NCI-H2227 (cell line): ENCODE data around the gene PHC1.
"Not testable (repeated sequence)": the region's sequence is repeated elsewhere in the genome, so short reads cannot be mapped to it uniquely, and the experiment has no call there.

Experiments
- DNase-seq: peaks from one replicate; lab custom pipeline; 2025; ENCODE audit not compliant: unreplicated experiment; lab: John Stamatoyannopoulos, UW

Gene PHC1

DNA sequence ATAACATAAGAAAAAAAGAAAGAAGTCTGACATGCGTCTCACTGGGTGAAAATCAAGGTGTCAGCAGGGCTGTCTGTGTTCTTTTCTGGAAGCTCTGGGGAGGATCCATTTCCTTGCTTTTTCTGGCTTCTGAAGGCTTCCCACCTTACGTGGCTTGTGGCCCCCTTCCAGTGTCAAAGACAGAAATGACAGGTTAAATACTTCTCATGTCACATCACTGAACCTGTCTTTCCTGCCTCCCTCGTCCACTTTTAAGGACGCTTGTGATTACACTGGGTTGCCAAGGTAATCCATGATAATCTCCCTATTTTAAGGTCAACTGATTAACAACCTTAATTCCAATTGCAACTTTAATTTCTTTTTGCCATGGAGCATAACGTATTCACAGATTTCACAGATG is 4.6 kb upstream of the PHC1 start:
- DNase-seq, result no peak

DNA sequence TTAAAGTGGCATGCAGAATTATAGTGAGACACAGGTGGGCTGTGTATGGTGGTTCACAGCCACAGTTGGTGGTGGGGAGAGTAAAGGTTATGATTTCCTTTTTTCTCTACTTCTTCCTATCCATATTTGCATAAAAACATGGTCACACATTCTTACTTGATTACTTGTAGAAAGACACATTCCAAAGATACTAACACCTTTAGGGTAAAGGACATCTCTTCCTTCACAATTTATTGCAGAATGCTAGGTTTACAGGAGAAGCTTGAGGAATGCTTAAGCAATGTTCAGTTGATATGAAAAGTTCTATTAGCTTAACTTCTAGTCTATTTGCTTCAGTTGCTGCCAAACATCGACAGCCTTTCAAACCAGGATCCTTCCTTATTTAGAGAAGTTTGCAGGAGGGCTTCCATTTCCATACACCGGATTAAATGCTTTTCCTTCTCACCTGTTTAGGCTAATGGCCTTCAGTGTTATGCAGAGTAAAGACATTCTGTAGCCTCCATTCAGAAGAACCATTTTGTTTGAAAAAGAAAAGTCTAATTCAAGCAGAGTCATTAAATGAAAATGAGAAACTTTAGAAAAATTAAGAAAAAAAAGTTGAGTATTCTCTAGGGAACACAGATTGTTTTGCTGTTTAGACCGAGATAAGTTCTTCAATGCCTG is 2.6 kb upstream of the PHC1 start:
- DNase-seq, result no peak

DNA sequence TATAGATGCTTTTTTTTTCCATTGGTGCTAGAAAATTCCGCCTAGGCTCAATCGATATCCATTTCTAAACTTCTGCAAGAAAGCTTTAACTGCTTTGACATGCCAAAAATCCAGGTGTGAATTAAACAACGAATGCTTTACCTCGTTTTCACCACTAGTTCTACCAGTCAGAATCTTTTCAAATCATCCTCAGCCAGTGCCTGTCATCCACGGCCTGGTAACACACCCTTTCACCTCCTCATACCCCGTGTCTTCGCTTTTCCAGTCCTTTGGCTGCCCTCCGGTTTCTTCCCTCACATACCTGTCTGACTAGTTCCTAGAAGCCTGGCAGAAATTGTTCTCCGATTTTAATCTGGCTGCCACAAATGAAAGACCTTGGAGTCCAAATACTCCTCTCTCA is 1.4 kb upstream of the PHC1 start:
- peak; percentile 22 for DNase-seq

DNA sequence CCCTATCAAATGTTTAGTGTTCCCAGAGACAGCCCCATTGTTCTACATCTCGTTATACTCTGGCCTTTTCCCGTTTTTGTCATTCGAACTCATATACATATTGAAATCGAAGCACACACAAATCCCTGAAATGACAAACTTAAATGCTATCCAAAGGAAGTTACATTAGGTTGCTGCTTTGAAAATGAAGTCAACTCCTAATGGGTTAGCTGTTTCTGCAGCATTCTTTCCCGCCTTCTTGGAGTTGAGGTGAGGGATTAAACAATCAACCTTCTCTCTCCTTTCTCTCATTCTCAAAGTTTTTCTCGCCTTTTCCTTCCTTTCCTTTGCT is 642 bp upstream of the PHC1 start:
- DNase-seq, result peak; percentile 25

DNA sequence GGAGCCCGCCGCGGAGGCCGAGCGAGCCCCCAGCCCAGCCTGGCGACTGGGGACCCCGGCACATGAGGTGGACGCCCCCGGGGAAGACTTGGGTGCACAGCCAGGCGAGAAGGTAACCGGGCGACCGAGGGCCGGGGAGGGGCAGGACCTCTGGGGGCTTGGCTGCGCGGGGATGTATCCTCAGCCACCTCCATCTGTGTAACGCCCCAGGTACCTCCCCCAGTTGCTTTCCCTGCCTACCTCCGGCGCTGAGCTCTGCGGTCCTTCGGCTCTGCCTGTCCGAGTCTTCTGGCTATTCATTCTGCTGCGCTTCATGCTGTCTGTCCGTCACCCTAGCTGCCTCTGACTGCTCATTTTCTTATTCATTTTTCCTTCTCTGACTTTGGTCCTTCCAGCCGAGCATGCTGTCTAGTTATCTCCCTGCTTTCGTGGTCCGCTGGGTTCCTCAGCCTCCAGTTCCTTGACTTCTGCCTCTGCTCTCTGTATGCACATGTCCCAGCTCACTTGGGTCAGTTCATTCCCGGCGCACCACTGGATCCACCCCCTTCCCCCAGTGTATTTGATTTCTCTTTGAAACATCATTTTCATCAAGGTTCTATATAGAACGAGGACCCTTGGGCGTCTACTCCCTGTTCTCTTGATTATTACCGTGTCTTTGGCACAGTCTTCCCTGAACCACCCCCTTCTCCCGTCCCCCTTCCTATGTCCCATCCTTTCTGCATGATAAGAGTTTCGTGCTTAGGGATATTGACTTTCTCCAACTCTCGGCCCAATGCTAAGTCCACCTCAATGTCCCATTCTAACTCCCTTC is 612 bp downstream of the PHC1 start:
- DNase-seq, result peak; percentile 62

DNA sequence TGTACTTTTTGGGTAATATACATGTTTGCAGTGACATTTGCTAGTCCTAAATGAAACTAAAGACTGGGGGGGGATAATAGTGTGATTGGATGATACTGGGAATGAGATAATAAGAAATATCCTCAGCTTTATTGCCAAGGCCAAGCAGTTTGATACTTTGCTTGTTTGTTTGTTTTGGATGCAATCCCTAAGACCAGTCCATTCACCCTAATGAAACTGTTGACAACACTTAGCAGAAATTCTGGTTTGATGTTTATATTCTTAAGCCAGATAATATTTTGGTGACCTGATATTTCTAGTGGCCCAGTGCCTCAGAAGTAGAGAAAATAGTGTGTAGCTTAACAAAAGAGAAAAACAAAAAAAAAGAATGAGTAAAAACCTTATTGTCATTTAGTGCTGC is 1.8 kb downstream of the PHC1 start:
- no peak for DNase-seq

DNA sequence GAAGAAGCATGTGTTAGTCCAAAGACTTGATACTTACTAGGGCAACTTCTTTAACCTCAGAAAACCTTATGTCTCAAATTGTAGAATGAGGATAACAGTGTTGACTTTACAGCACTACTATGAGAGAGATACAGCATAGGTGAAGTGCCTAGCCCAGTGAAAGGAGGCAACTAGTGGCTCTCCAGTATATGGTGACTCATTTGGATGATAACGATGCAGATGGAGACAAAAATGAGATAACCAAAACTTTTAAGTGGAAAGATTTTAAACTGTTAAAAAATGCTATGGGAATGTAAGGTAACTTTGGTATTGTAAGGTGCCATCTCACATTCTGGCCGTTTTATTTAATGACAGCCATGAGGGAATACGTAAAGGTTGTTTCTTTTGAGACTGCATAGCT is 2.7 kb downstream of the PHC1 start:
- DNase-seq, result no peak

DNA sequence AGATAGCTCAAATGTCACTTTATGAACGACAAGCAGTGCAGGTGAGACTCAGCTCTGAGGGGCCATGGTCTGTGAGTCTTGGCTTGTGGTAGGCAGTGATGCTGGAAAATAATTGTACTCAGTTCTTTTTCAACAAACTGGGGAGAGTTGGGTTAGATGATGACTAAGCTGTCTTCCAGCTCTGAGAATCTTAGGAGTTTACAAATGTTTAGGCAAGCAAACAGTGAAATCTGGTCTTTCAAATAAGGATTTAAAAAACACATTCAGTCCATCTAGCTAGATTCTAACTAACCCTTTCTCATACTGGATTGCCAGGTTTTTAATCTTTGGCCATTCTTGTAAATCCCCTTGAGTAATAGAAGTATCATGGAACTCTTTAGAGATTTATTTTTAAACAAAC is 3.4 kb downstream of the PHC1 start:
- DNase-seq, result no peak

DNA sequence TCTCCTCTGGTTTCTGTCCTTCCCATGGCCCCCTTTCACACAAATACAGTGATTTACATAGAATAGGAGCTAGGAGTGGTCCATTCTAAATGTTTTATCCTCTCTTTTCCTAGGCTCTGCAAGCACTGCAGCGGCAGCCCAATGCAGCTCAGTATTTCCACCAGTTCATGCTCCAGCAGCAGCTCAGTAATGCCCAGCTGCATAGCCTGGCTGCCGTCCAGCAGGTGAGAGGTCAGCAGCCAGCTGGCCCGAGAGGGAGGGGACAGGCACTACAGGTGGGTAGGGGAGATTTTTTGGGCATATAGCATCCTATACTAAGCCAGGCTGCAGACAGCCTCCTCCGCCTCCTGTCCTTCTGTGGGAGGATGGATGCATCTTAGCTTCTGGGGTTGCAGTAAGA is 5.3 kb downstream of the PHC1 start:
- not testable (repeated sequence) for DNase-seq

DNA sequence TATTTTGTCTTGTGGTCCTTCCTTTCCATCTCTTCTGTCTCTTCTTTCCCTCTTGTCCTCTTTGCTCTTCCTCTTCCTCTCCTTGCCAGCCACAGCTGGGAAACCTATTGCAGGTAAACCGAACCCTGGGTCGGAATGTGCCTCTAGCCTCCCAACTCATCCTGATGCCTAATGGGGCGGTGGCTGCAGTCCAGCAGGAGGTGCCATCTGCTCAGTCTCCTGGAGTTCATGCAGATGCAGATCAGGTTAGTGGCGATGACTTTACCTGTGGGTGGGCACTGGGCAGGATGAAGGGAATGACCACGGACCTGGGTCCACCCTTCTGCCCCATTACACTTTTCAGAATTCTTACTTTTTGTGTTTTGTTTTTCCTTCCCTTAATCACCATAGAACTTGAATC is 8.2 kb downstream of the PHC1 start:
- no peak for DNase-seq

DNA sequence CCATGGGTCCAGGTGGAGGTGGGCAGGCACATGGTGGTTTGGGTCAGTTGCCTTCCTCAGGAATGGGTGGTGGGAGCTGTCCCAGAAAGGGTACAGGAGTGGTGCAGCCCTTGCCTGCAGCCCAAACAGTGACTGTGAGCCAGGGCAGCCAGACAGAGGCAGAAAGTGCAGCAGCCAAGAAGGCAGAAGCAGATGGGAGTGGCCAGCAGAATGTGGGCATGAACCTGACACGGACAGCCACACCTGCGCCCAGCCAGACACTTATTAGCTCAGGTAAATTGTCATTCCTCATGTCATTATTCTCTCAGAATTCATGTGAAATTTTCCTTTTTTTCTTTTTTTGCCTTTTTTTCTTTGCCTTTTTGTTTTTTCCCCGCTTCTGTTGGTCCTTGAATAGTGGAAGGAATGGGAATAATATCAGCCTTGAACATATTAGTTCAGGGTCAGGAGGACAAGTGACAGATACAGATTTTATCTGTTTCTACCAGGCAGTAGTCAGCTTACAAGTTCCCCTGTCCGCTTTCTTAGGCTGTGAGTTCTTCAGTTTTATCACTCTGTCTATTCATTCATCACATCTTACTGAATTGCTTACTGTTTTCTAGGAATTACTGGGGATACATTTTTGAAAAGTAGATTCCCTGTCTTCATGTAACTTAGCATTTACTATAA is 16.5 kb downstream of the PHC1 start:
- DNase-seq, result not testable (repeated sequence)

DNA sequence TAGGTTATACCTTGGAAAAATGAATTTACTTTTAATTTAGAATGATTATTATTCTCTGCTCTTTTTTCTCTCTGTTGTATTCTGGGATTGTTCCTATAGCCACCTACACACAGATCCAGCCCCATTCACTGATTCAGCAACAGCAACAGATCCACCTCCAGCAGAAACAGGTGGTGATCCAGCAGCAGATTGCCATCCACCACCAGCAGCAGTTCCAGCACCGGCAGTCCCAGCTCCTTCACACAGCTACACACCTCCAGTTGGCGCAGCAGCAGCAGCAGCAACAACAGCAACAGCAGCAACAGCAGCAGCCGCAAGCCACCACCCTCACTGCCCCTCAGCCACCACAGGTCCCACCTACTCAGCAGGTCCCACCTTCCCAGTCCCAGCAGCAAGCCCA is 18.2 kb downstream of the PHC1 start:
- not testable (repeated sequence) for DNase-seq

DNA sequence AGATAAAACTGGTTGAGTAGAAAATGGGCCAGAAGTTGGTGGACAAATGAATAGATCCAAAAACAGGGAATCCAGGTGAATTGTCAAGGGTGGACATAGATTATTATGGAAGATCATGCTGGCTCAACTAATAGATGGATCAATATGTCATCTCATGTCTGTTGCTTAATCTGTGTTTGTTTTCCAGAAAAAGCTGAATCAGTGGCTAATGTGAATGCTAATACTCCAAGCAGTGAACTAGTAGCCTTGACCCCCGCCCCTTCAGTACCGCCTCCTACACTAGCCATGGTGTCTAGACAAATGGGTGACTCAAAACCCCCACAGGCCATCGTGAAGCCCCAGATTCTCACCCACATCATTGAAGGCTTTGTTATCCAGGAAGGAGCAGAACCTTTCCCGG is 19.8 kb downstream of the PHC1 start:
- not testable (repeated sequence) for DNase-seq

DNA sequence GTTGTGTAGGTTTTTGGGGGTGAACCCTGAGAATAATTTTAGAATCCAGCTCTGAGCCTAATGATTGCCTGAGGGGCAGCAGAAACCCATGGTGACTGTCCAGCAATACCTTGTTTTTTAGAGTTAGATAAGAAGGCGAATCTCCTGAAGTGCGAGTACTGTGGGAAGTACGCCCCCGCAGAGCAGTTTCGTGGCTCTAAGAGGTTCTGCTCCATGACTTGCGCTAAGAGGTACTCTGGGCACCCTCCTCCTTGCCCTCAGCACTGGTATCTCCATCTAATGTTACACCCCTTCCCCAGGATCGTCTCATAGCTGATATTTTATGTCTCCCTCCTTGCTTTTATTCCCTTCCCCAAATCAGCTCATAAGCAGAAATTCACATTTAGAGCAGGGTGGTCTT is 22.4 kb downstream of the PHC1 start:
- DNase-seq, result no peak

DNA sequence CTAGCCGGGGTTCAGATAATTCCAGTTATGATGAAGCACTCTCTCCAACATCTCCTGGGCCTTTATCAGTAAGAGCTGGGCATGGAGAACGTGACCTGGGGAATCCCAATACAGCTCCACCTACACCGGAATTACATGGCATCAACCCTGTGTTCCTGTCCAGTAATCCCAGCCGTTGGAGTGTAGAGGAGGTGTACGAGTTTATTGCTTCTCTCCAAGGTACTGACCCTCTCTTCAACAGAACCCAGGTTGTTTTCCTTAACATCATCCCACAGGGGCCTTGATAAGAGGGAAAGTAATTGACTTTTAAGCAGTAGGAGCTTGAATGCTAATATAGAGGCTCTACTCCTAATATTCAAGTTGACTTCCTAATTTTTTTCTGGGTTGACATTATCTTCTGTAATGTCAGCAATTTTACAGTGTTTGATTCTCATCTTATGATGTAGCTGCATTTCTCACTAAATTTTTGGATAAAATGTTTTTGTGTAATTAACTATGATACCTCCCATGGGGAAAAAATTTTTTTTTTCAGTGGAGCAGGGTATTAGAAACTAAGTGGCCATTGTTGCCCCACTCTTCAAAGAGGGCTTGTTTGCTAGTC is 23.6 kb downstream of the PHC1 start:
- DNase-seq, result not testable (repeated sequence)

DNA sequence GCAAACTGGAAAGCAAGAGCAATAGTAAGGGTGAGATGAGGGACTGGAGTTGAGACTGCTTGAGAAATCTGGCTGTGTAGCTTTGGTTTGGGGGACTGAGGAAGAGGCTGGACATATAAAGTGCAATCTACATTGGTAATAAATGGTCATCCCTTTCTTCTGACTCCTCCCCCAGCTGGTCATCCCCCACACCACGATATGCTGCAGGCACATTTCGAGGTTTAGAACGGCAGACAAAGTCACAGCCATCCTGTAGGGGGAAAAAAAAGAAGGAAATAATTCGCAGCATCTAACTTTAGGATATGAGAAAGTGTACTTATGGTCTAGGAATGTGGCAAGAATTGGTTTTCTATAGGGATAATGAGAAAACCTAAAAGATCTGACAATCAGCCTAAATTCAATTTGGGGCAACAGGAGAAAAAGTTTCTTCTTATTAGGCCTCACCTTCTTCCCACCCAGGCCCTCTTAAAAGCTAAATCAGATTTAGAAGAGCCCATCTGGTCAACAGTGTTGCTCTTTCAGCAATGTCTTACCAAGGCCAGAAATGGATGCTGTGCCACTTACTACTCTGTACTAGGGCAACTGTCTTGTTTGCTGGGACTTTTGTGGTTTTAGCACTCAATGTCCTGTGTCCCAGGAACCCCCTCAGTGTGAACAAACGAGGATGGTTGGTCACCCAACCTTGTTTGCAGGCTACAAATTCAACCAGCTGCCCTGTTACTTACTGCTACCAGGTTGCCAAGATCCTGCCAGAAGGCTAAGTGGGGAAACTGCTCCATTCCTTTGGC is 27.6 kb downstream of the PHC1 start:
- DNase-seq, result no peak

DNA sequence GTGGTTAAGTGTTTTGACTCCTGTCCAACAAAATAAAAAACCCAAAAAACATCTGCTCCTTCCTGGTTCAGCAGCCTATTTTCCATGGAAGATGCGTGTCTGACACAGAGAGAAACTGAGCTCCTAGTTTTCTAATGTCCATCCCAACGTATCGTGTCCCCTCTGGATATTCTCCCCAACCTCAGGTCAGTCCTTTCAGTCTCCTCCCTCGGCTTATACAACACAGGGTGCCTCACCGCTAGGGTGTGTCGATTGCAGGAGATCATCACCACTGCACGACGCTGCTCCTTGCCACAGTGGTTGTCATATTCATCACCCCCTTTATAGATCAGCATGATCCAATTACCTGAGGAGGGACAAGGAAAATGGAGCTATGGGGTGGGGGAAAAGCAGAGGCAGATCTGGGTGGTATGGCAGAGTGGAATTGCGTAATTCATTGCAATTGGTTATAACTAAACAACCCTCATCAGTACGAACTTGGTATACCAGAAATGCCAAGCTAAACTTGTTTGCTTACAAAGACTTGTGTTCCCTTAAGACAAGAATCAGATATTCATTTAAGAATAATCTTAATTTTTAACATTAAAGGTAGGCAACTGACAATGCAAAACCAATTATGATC is 29.4 kb downstream of the PHC1 start:
- DNase-seq, result no peak

DNA sequence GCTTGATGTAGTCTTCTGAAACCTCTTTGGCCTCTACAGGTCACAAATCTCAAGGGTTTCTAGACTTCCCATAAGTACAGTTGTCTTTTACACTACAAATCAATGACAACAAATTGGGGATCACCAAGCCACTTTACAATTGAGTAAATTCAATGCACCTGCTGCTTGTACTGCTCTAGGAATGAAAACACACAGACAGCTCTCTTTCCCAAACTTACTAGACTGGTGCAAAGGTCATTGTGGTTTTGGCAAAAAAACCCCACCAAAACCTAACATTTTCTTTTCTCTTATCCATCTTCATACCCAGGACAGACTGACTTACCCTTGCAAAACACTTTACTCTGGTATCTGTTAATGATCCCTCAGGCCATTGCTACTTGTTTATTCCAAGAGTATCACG is 32.4 kb downstream of the PHC1 start:
- DNase-seq, result no peak

DNA sequence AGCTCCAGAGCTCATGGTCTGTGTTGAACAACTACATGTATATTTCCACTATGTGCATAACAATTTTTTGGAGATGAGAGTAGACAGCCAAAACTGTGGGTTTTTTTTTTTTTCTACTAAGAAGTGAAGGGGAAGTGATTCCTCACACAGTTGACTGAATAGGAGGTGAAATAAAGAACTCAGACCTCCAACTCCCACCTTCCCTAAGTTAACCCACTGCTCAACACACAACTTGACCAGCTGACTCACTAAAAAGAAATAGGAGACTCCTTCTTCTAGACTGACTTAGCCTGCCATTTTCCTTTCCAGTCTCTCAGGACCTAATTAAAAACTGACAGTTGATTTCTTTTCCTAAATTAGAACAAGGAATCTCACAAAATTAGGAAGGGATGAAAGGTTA is 33.4 kb downstream of the PHC1 start:
- no peak for DNase-seq

DNA sequence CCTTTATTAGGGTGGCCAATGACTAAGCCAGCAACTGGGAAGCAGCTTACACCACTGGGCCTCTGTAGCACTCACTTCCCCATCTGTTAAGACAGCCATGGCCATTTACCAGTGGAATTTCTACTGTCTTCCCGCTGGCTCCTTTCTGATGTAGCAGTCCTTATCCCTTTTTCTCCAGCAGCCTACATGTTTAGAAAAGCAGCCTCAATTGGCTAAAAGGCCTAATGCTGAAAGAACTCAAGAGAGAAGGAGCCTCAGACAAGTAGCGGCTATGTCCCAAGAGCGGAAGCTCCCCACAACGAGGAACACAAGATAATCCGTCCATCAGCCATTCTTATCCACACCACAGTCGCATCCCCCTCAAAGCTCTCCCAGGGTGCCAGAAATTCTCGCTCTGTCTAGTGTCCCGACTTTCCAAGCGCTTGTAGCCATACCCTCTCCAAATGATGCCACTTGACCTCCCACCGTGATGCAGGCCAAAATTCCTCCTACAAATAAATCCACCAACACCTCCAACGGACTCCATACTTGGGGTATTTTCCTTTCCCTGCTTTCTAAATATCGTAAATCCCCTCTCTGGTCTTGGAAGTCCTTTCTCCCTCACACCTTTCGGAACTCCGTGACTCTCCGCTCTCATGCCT is 34.5 kb downstream of the PHC1 start:
- peak; percentile 16 for DNase-seq
